Measurements from ENCODE around the gene ZNF420.
A peak's percentile ranks its signal among the peaks of the same experiment; 100 is the strongest.

Gene ZNF420

DNA sequence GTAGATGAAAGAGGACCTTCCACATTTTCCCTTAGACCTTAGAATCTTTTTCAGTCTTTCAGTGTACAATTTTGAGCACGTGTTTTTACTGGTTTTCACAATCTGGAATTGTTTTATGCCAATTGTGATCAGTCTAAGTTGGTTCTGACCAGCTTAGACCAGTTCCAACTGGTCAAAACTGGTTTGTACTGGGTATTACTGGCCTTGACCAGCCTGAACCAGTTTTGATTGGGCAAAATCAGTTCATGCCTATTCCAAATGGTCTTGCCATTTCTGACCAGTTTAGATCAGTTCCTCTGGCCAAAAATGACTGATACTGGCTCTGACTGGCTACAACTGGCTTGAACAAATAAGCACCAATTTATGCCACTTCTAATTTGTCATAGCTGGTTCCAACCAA, 57.9 kb downstream of the ZNF420 start:
- Histone ChIP-seq H3K36me3 (ENCODE audit: control insufficient read depth in 1 of 2, insufficient read depth in 2 of 2, low read length in 2 of 2) (peaks cover 0 to 18% of the 10 kb centered on the region in 2 donors), H3K4me3 (ENCODE audit: low read depth in 1 of 2, low read length in 2 of 2) (peak overlapping the region; percentile 16 to 63), H3K4me1 (ENCODE audit: control insufficient read depth in 1 of 2, insufficient read depth in 2 of 2, low read length in 2 of 2) (no peaks in the 10 kb centered on the region), H3K27me3 (ENCODE audit: low read depth, low read length) (no peaks in the 10 kb centered on the region), H3K27ac (ENCODE audit: low read length) (no peak overlapping the region), H3K9me3 (ENCODE audit: control insufficient read depth in 1 of 2, low read length in 2 of 2) (peaks cover 72 to 98% of the 10 kb centered on the region in 2 donors)

DNA sequence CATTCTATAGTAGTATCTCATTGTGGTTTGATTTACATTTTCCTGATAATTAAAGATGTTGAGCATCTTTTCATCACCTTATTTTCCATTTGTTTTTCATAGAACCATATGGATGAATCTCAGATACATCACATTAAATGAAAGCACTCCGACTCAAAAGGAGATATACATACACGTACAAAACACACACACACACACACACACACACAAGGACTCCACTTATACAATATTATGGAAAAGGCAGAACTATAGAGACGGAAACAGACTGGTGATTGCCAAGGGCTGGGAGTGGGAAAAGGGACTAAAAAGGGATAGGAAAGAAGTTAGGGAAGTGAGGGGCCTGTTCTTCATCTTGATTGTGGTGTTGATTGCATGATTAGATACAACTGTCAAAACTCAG, 70.0 kb downstream of the ZNF420 start:
- Histone ChIP-seq H3K9me3 (ENCODE audit: control insufficient read depth in 1 of 2, low read length in 2 of 2) (peaks cover 65 to 87% of the 10 kb centered on the region in 2 donors), H3K27me3 (ENCODE audit: low read depth, low read length) (no peaks in the 10 kb centered on the region), H3K36me3 (ENCODE audit: control insufficient read depth in 1 of 2, insufficient read depth in 2 of 2, low read length in 2 of 2) (peaks cover 22 to 72% of the 10 kb centered on the region in 2 donors), H3K4me3 (ENCODE audit: low read depth in 1 of 2, low read length in 2 of 2) (peak overlapping the region in 1 of 2 donors; percentile 40), H3K4me1 (ENCODE audit: control insufficient read depth in 1 of 2, insufficient read depth in 2 of 2, low read length in 2 of 2) (no peaks in the 10 kb centered on the region), H3K27ac (ENCODE audit: low read length) (no peak overlapping the region)

- Histone ChIP-seq H3K36me3 (ENCODE audit: control insufficient read depth in 1 of 2, insufficient read depth in 2 of 2, low read length in 2 of 2) (peaks cover 21 to 89% of the 10 kb centered on the region in 2 donors), H3K4me1 (ENCODE audit: control insufficient read depth in 1 of 2, insufficient read depth in 2 of 2, low read length in 2 of 2) (no peaks in the 10 kb centered on the region), H3K27me3 (ENCODE audit: low read depth, low read length) (no peaks in the 10 kb centered on the region), H3K4me3 (ENCODE audit: low read depth in 1 of 2, low read length in 2 of 2) (peak overlapping the region in 1 of 2 donors; percentile 40), H3K9me3 (ENCODE audit: control insufficient read depth in 1 of 2, low read length in 2 of 2) (peaks cover 34 to 73% of the 10 kb centered on the region in 2 donors), H3K27ac (ENCODE audit: low read length) (no peak overlapping the region)
These were observed 81.9 kb downstream of the ZNF420 start for GRCh38 chr19:37160153-37160552.

- H3K27me3 ChIP-seq (ENCODE audit: low read depth, low read length): no peaks in the 10 kb centered on the region
- H3K27ac ChIP-seq (ENCODE audit: low read length): no peak overlapping the region
- peaks cover 25 to 48% of the 10 kb centered on the region in 2 donors for H3K9me3 ChIP-seq (ENCODE audit: control insufficient read depth in 1 of 2, low read length in 2 of 2)
- no peaks in the 10 kb centered on the region for H3K4me1 ChIP-seq (ENCODE audit: control insufficient read depth in 1 of 2, insufficient read depth in 2 of 2, low read length in 2 of 2)
- peaks cover 20 to 88% of the 10 kb centered on the region in 2 donors for H3K36me3 ChIP-seq (ENCODE audit: control insufficient read depth in 1 of 2, insufficient read depth in 2 of 2, low read length in 2 of 2)
- H3K4me3 ChIP-seq (ENCODE audit: low read depth in 1 of 2, low read length in 2 of 2): peak overlapping the region in 1 of 2 donors; percentile 24
These were observed 87.4 kb downstream of the ZNF420 start for GRCh38 chr19:37165635-37166034.

GRCh38 chr19:37172368-37173366, 94.4 kb downstream of the ZNF420 start, which contains the start of gene ZNF585A:
Gene ZNF585A (minus strand): TSS chr19:37172695. CDS start chr19:37169910, 2,785 bp downstream.
- H3K27ac ChIP-seq (ENCODE audit: low read length): peak within 1 kb of the TSS; percentile 92
- peaks cover 17 to 23% of the 10 kb centered on the region in 2 donors for H3K36me3 ChIP-seq (ENCODE audit: control insufficient read depth in 1 of 2, insufficient read depth in 2 of 2, low read length in 2 of 2)
- H3K27me3 ChIP-seq (ENCODE audit: low read depth, low read length): no peaks in the 10 kb centered on the region
- H3K9me3 ChIP-seq (ENCODE audit: control insufficient read depth in 1 of 2, low read length in 2 of 2): peaks cover 5 to 24% of the 10 kb centered on the region in 2 donors
- H3K4me3 ChIP-seq (ENCODE audit: low read depth in 1 of 2, low read length in 2 of 2): peak within 1 kb of the TSS; percentile 82 to 99
- H3K4me1 ChIP-seq (ENCODE audit: control insufficient read depth in 1 of 2, insufficient read depth in 2 of 2, low read length in 2 of 2): no peaks in the 10 kb centered on the region

Data from muscle layer of duodenum (tissue), 2 donors.